Skeletal muscle tissue (tissue), 4 donors: ENCODE measurements around the gene ZC3HAV1. TPM values are rescaled to one million over a fixed set of nuclear protein-coding genes. Genes with fewer than 3 reads are reported as not detected.
"Not testable (repeated sequence)": the region's sequence is repeated elsewhere in the genome, so short reads cannot be mapped to it uniquely, and the experiment has no call there.

Experiments used
- H3K27ac ChIP-seq: one replicate; pipeline ENCODE4 v1.7.0; 2013; ENCODE audit warnings: mild to moderate bottlenecking, low read depth, low read length, inconsistent platforms
- H3K27me3 ChIP-seq, 3 donors: one replicate each; pipeline ENCODE4 v1.7.0; 2013; ENCODE audit warnings: low read length in 3 of 3; ENCODE audit not compliant: control insufficient read depth in 3 of 3, insufficient read depth in 3 of 3
- H3K36me3 ChIP-seq, 3 donors: one replicate each; pipeline ENCODE4 v1.7.0; 2013; ENCODE audit warnings: low read length in 3 of 3; ENCODE audit not compliant: control insufficient read depth in 3 of 3, insufficient read depth in 3 of 3
- H3K4me1 ChIP-seq, 3 donors: one replicate each; pipeline ENCODE4 v1.7.0; 2013; ENCODE audit warnings: low read length in 3 of 3, mild to moderate bottlenecking in 3 of 3; ENCODE audit not compliant: control insufficient read depth in 3 of 3, insufficient read depth in 3 of 3
- H3K4me3 ChIP-seq, 3 donors: one replicate each; pipeline ENCODE4 v1.7.0; 2013; ENCODE audit warnings: low read length in 3 of 3
- H3K9ac ChIP-seq, 3 donors: one replicate each; pipeline ENCODE4 v1.7.0; 2013; ENCODE audit warnings: low read length in 3 of 3, mild to moderate bottlenecking in 3 of 3, moderate library complexity in 2 of 3, low read depth in 1 of 3
- H3K9me3 ChIP-seq, 3 donors: one replicate each; pipeline ENCODE4 v1.7.0; 2013; ENCODE audit warnings: low read length in 3 of 3; ENCODE audit not compliant: control insufficient read depth in 3 of 3
- total RNA-seq: library from RNA; depleted of rRNA; stranded (reverse); fragments of >200 nt; gene quantifications from one replicate; pipeline ENCODE4 v1.2.3, GENCODE V29; 2014
- donor health status: Osteomylitis.

The ZC3HAV1 gene
- total RNA-seq, 1 donor from 2014 or later, result 18.8 TPM

DNA sequence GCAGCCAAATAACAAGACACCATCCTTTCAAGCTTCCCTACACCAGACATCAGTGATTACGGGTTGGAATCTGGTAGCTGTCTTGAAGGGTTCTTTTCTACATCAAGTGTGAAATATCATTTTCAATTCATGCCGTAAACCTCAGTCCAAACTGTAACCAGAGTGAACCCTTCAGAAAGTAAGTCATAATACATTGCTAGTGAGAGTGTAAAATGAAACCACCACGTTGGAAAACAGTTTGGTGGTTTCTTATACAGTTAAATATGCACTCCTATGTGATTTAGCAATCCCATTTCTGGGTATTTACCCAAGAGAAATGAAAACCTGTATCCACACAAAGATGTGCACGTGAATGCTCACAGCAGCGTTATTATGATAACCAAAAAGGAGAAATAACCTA, 48.1 kb downstream of the ZC3HAV1 start:
- Histone ChIP-seq H3K36me3 (peaks cover 8 to 40% (median 33%) of the 10 kb centered on the region in 3 donors), H3K9ac (no peak overlapping the region), H3K27me3 (no peaks in the 10 kb centered on the region), H3K9me3 (no peaks in the 10 kb centered on the region), H3K27ac (no peak overlapping the region), H3K4me3 (no peak overlapping the region), H3K4me1 (no peaks in the 10 kb centered on the region)

DNA sequence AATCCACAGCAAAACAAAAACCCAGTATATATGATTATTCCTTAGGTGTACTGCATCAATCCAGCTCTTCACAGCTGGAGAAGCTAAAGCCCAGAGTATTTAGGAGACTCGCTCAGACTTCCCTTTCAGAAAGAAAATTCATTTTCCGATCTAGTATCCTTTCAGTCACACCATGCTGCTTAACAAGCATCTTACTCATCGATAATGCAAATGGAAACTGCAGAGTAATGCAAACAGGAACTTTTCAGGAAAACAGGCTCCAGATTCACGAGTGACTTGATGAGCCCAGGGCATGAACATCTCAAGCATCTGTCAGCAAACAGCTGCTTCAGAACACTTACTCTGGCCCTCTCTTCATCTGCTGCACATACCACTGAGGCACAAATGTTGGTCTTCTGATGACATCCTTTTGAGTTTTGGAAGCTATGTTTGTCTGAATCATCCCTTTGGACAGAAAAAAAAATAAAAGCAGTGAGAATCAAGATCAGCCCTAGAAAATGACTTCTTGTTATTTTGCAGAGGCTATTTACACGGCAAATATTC, 48.8 kb downstream of the ZC3HAV1 start:
- H3K9me3 ChIP-seq, result no peaks in the 10 kb centered on the region
- no peaks in the 10 kb centered on the region for H3K4me1 ChIP-seq
- no peak overlapping the region for H3K4me3 ChIP-seq
- H3K27ac ChIP-seq, result no peak overlapping the region
- H3K36me3 ChIP-seq, result peaks cover 8 to 37% (median 27%) of the 10 kb centered on the region in 3 donors
- no peaks in the 10 kb centered on the region for H3K27me3 ChIP-seq
- no peak overlapping the region for H3K9ac ChIP-seq

DNA sequence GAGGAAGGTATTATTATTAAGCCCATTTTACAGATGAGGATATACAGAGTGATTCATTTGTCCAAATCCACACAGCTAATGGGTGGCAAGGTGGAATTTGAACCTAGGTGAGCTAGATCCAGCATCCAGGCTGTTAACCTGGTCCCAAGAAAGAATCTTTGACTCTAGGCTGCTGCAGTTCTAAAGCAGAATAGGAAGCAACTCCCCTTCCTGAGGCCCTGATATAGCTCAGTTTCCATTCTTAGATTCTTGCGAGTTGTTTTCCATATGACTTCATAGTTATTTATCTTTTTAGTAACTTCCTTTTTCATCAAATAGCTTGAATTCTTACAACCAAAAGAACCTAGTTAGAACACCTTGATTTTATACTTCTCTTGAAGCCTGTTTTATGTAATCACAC, 49.6 kb downstream of the ZC3HAV1 start:
- Histone ChIP-seq H3K4me3 (no peak overlapping the region), H3K9ac (no peak overlapping the region), H3K27me3 (no peaks in the 10 kb centered on the region), H3K4me1 (no peaks in the 10 kb centered on the region), H3K36me3 (peaks cover 8 to 32% (median 23%) of the 10 kb centered on the region in 3 donors), H3K9me3 (no peaks in the 10 kb centered on the region), H3K27ac (no peak overlapping the region)

GRCh38 chr7:139058943-139059342, 50.6 kb downstream of the ZC3HAV1 start:
- Histone ChIP-seq H3K36me3 (peaks cover 4 to 31% (median 22%) of the 10 kb centered on the region in 3 donors), H3K4me1 (no peaks in the 10 kb centered on the region), H3K27me3 (no peaks in the 10 kb centered on the region), H3K27ac (no peak overlapping the region), H3K9ac (no peak overlapping the region), H3K4me3 (no peak overlapping the region), H3K9me3 (no peaks in the 10 kb centered on the region)

DNA sequence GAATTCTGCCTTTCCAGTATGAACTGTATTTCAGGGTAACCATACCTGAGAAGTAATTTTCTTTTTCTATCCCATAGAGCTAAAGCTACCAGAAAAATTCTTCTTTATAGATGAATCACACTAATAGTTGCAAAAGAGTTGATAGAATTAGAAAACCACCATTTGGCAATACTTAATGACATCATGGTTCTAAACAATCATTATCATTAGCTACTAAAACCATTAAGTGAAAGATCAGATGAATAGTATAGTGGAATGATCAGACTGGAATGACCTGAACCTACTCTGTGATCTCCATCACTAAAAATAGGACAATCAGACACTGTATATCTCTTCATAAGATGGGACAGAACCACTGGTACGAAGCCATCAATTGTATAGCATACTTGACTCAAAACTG, 53.8 kb downstream of the ZC3HAV1 start:
- Histone ChIP-seq H3K9me3 (no peaks in the 10 kb centered on the region), H3K4me3 (no peak overlapping the region), H3K4me1 (no peaks in the 10 kb centered on the region), H3K27me3 (no peaks in the 10 kb centered on the region), H3K9ac (no peak overlapping the region), H3K27ac (no peak overlapping the region), H3K36me3 (peaks cover 4 to 33% (median 14%) of the 10 kb centered on the region in 3 donors)

DNA sequence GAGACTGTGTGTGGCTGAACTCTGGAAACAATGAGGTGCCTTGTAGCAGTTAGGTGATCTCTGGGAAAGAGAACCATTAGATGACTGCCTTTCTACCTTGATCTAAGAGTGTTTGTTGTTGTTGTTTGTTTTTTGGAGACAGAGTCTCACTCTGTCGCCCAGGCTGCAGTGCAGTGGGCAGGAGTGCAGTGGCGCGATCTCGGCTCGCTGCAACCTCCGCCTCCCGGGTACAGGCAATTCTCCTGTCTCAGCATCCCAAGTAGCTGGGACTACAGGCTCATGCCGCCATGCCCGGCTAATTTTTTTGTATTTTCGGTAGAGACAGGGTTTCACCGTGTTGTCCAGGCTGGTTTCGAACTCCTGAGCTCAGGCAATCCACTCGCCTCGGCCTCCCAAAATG, 54.9 kb downstream of the ZC3HAV1 start:
- not testable (repeated sequence) for H3K27ac ChIP-seq, H3K27me3 ChIP-seq, H3K9me3 ChIP-seq, H3K4me1 ChIP-seq, H3K4me3 ChIP-seq, H3K9ac ChIP-seq
- H3K36me3 ChIP-seq, result peaks cover 4 to 29% (median 16%) of the 10 kb centered on the region in 3 donors

GRCh38 chr7:139054101-139054500, 55.4 kb downstream of the ZC3HAV1 start:
- H3K4me3 ChIP-seq, result no peak overlapping the region
- no peak overlapping the region for H3K27ac ChIP-seq
- H3K9ac ChIP-seq, result no peak overlapping the region
- H3K9me3 ChIP-seq, result no peaks in the 10 kb centered on the region
- H3K27me3 ChIP-seq, result no peaks in the 10 kb centered on the region
- no peaks in the 10 kb centered on the region for H3K4me1 ChIP-seq
- peaks cover 6 to 34% (median 20%) of the 10 kb centered on the region in 3 donors for H3K36me3 ChIP-seq

GRCh38 chr7:139051655-139052054, 57.9 kb downstream of the ZC3HAV1 start:
- peaks cover 6 to 38% (median 24%) of the 10 kb centered on the region in 3 donors for H3K36me3 ChIP-seq

DNA sequence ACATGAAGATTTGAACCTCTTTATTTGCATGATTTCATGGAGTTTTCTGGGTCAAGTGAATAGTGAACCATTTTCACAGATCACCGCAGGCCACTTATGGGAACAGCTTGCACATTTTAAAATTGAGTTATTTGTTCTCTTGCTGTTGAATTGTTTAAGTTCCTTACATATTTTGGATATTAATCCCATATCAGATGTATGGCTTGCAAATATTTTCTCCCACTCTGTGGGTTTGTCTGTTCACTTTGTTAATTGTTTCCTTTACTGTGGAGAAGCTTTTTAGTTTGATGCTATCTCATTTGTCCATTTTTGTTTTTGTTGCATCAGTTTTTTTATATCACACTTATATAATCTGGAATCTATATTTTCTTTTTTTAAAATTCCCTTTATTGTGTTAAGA, 59.6 kb downstream of the ZC3HAV1 start:
- H3K27me3 ChIP-seq, result no peaks in the 10 kb centered on the region
- H3K27ac ChIP-seq, result no peak overlapping the region
- H3K4me1 ChIP-seq, result no peaks in the 10 kb centered on the region
- no peak overlapping the region for H3K9ac ChIP-seq
- H3K4me3 ChIP-seq, result no peak overlapping the region
- no peaks in the 10 kb centered on the region for H3K9me3 ChIP-seq
- peaks cover 6 to 43% (median 31%) of the 10 kb centered on the region in 3 donors for H3K36me3 ChIP-seq

More at GRCh38 chr7:139051655-139052054, 57.9 kb downstream of the ZC3HAV1 start:
- Histone ChIP-seq H3K9ac (no peak overlapping the region), H3K4me1 (no peaks in the 10 kb centered on the region), H3K27ac (no peak overlapping the region), H3K9me3 (no peaks in the 10 kb centered on the region), H3K27me3 (no peaks in the 10 kb centered on the region), H3K4me3 (no peak overlapping the region)

DNA sequence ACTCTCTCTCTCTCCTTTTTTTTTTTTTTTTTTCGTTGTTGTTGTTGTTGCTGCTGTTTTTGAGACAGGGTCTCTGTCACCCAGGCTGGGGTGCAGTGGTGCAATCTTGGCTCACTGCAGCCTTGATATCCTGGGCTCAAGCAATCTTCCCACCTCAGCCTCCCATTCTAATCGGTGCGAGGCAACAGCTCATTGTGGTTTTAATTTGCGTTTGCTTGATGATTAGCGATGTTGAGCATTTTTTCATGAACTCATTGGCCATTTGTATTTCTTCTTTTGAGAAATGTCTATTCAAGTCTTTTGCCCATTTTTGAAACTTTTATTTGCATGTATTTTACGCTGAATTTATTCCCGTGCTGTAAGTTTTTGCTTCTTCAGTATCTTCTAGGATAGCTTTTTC, 60.4 kb downstream of the ZC3HAV1 start:
- H3K4me1 ChIP-seq, result no peaks in the 10 kb centered on the region
- no peaks in the 10 kb centered on the region for H3K9me3 ChIP-seq
- no peak overlapping the region for H3K4me3 ChIP-seq
- H3K27me3 ChIP-seq, result no peaks in the 10 kb centered on the region
- peaks cover 5 to 37% (median 24%) of the 10 kb centered on the region in 3 donors for H3K36me3 ChIP-seq
- H3K27ac ChIP-seq, result no peak overlapping the region
- H3K9ac ChIP-seq, result no peak overlapping the region
